Adrenal gland (tissue), 5 donors: ENCODE measurements around the gene TRAPPC12.

ENCODE experiments used
- POLR2A ChIP-seq, 2 donors: fragments of 450-650 bp; IDR thresholded peaks; one replicate each; pipeline ENCODE4 v1.6.1; 2017; ENCODE audit warnings: antibody characterized with exemption in 2 of 2, mild to moderate bottlenecking in 2 of 2, moderate library complexity in 1 of 2
- TF ChIP-seq, protein P1 (sequence below), 6 experiments: fragments of 450-650 bp in 4 of 6; fragments of 200-600 bp in 2 of 6; sonication (generic) in 1 of 6; IDR thresholded peaks; 1 replicate in 5 of 6; 2 replicates in 1 of 6; pipeline versions ENCODE4 v1.5.1 to v1.8.0; 2016 to 2021; ENCODE audit warnings: antibody characterized with exemption in 6 of 6, mild to moderate bottlenecking in 2 of 6, moderate library complexity in 1 of 6
- donor health status: DM: no; HTN: no; CAD: no.

DNA sequence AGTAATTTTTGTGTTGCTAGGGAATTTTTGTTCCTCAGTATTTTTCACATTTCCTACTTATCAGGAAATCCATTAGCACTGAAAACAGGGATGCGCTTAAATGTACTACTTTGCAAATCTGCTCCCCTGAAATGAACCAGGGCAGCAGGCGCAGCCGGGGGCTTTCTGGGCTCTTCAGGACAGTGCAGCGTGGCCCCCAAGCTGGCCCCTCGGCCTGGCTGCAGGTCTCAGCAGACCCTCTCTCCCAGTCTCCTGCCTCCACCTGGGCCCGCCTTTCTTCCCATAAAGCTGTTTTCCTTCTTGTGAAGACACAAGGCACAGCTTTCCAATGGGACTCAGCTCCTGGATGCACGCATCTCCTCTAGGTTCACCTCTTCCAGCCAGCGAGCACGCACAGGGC, 37.2 kb upstream of the TRAPPC12 start:
- TF ChIP-seq POLR2A (IDR thresholded peaks at IDR 0.05), result no peak
- TF ChIP-seq, protein P1, sequence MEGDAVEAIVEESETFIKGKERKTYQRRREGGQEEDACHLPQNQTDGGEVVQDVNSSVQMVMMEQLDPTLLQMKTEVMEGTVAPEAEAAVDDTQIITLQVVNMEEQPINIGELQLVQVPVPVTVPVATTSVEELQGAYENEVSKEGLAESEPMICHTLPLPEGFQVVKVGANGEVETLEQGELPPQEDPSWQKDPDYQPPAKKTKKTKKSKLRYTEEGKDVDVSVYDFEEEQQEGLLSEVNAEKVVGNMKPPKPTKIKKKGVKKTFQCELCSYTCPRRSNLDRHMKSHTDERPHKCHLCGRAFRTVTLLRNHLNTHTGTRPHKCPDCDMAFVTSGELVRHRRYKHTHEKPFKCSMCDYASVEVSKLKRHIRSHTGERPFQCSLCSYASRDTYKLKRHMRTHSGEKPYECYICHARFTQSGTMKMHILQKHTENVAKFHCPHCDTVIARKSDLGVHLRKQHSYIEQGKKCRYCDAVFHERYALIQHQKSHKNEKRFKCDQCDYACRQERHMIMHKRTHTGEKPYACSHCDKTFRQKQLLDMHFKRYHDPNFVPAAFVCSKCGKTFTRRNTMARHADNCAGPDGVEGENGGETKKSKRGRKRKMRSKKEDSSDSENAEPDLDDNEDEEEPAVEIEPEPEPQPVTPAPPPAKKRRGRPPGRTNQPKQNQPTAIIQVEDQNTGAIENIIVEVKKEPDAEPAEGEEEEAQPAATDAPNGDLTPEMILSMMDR (IDR thresholded peaks at IDR 0.05), result no peak
